ENCODE data around the gene RBM5.

GRCh38 chr3:50166620-50167019 lies 77.9 kb downstream of the RBM5 start:
- no peak for TF ChIP-seq ARNTL (CRISPR knock-in tag; IDR thresholded peaks at IDR 0.05; ENCODE audit: borderline replicate concordance, low read depth)
- no peak for TF ChIP-seq PATZ1 (CRISPR knock-in tag; IDR thresholded peaks at IDR 0.05; ENCODE audit: borderline replicate concordance)
- TF ChIP-seq ZNF8 (CRISPR knock-in tag; IDR thresholded peaks at IDR 0.05): no peak
- no peak for TF ChIP-seq RARB (CRISPR knock-in tag; IDR thresholded peaks at IDR 0.05)
- no peak for TF ChIP-seq OSR1 (CRISPR knock-in tag; IDR thresholded peaks at IDR 0.05)
- no peak for TF ChIP-seq ZNF70 (CRISPR knock-in tag; IDR thresholded peaks at IDR 0.05)
- TF ChIP-seq, protein P1, sequence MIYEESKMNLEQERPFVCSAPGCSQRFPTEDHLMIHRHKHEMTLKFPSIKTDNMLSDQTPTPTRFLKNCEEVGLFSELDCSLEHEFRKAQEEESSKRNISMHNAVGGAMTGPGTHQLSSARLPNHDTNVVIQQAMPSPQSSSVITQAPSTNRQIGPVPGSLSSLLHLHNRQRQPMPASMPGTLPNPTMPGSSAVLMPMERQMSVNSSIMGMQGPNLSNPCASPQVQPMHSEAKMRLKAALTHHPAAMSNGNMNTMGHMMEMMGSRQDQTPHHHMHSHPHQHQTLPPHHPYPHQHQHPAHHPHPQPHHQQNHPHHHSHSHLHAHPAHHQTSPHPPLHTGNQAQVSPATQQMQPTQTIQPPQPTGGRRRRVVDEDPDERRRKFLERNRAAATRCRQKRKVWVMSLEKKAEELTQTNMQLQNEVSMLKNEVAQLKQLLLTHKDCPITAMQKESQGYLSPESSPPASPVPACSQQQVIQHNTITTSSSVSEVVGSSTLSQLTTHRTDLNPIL (CRISPR knock-in tag; IDR thresholded peaks at IDR 0.05; ENCODE audit: low read depth): no peak
- no peak for TF ChIP-seq ZFP30 (CRISPR knock-in tag; IDR thresholded peaks at IDR 0.05)

Measured in SK-N-SH treated with all-trans-retinoic acid at 6 μM for 48 hours (cell line).